ENCODE measurements around the gene RAD51B.

- TF ChIP-seq POLR2AphosphoS5 (IDR thresholded peaks at IDR 0.05; ENCODE audit: low read depth, low read length) (no peak), POLR2A (IDR thresholded peaks at IDR 0.05; ENCODE audit: low read depth, low read length) (no peak), TAF1 (IDR thresholded peaks at IDR 0.05; ENCODE audit: low read depth, low read length) (no peak), POU2F2 (IDR thresholded peaks at IDR 0.05; ENCODE audit: low read depth, low read length) (no peak), PAX5 (IDR thresholded peaks at IDR 0.05; ENCODE audit: insufficient read depth, low read length, severe bottlenecking) (no peak), SPI1 (IDR thresholded peaks at IDR 0.05; ENCODE audit: low read depth, low read length) (no peak)
Measured at GRCh38 chr14:68561531-68562007, 742.0 kb downstream of the RAD51B start.

Data from GM12891 (cell line).